Mucosa of stomach (tissue), 1 donor: ENCODE results near the gene TTLL8.
"Not testable (repeated sequence)": the region's sequence is repeated elsewhere in the genome, so short reads cannot be mapped to it uniquely, and the experiment has no call there.

Experiments
- H3K27me3 ChIP-seq: one replicate; pipeline ENCODE4 v1.7.0; 2013; ENCODE audit warnings: mild to moderate bottlenecking, low read length; ENCODE audit not compliant: control insufficient read depth, insufficient read depth
- H3K36me3 ChIP-seq: one replicate; pipeline ENCODE4 v1.7.0; 2013; ENCODE audit warnings: low read length; ENCODE audit not compliant: control insufficient read depth, insufficient read depth
- H3K4me1 ChIP-seq: one replicate; pipeline ENCODE4 v1.7.0; 2013; ENCODE audit warnings: mild to moderate bottlenecking, low read length; ENCODE audit not compliant: control insufficient read depth, insufficient read depth
- H3K4me3 ChIP-seq: one replicate; pipeline ENCODE4 v1.7.0; 2013; ENCODE audit warnings: low read length
- H3K9ac ChIP-seq: one replicate; pipeline ENCODE4 v1.7.0; 2013; ENCODE audit warnings: mild to moderate bottlenecking, low read length, moderate library complexity
- H3K9me3 ChIP-seq: one replicate; pipeline ENCODE4 v1.7.0; 2013; ENCODE audit warnings: mild to moderate bottlenecking, low read length, moderate library complexity; ENCODE audit not compliant: control insufficient read depth
- donor health status: Pancreatic carcinoma.

Gene TTLL8

DNA sequence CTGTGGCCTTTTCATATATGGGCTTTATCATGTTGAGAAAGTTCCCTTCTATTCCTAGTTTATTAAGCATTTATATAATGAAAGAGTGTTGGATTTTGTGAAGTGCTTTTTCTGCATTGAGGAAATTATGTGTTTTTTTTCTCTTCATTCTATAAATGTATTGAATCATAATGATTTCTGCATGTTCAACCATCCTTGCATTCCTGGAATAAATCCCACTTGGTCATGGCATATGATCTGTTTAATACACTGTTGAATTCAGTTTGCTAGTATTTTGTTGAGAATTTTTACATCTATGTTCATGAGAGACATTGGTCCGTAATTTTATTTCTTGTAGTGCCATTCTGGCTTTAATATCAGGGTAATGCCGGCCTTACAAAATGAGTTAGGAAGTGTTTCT is 71.8 kb downstream of the TTLL8 start:
- H3K4me1 ChIP-seq, result peaks cover 3% of the 10 kb centered on the region
- no peak overlapping the region for H3K4me3 ChIP-seq
- H3K9ac ChIP-seq, result no peak overlapping the region
- H3K9me3 ChIP-seq, result no peaks in the 10 kb centered on the region
- peaks cover 27% of the 10 kb centered on the region for H3K27me3 ChIP-seq
- no peaks in the 10 kb centered on the region for H3K36me3 ChIP-seq

DNA sequence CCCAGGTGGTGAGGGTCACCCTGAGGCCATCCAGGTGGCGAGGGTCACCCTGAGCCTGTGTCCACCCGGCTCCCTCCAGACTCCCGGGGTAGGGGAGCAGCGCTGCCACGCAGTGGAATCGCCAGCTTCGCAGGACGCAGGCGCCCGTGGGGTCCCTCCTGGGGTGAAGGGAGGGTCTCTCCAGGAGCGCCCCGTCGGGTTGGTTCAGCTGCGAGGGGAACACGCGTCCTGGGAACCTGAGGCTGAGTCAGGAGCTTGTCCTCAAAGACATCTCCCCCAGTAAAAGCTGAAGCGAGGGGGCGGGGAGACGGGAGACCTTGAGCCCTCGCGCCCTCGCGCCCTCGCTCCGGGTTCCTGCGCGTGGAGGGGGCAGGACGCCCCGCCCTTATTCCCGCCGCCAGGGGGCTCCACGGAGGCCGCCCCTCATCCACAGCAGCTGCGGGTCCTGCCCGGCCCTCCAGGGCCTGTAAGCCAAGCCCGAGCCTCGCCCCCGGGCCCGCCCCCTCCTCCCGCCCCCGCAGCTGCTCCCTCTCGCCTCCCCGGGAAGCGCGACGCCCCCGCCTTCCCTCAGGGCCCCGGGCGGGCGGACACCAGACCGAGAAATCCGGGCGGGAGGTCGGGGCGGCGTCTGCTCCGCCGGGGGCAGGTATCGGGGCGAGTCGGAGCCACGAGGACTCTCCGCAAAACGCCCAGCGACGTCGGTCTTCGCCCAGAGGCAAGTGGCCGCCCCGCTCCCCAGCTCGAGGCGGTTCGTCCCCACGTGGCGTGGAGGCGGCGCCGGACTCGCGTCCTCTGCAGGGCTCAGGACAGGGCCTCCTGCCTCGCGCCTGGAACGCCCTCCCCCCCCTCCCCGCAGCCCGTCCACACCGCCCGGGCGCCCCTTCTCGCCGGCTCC is 74.7 kb downstream of the TTLL8 start:
- H3K27me3 ChIP-seq, result peaks cover 27% of the 10 kb centered on the region

DNA sequence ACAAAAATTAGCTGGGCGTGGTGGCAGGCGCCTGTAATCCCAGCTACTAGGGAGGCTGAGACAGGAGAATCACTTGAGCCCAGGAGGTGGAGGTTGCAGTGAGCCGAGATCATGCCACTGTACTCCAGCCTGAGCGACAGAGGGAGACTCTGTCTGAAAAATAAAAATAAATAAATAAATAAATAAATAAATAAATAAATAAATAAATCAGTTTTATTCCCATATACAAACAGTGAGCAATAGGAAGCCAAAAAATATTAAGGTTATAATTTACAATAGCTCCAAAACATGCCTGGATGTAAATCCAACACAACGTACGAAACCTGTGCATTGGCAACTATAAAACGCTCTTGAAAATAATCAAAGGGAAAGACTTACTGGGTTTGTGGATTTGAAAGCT is 76.3 kb downstream of the TTLL8 start:
- H3K27me3 ChIP-seq, result peaks cover 27% of the 10 kb centered on the region
- H3K4me1 ChIP-seq, H3K36me3 ChIP-seq, H3K9ac ChIP-seq, H3K9me3 ChIP-seq, H3K4me3 ChIP-seq: not testable (repeated sequence)

More for the DNA sequence above, 74.7 kb downstream of the TTLL8 start:
- Histone ChIP-seq H3K4me1 (peaks cover 3% of the 10 kb centered on the region), H3K4me3 (no peak overlapping the region), H3K9me3 (no peaks in the 10 kb centered on the region), H3K36me3 (no peaks in the 10 kb centered on the region), H3K9ac (no peak overlapping the region)

DNA sequence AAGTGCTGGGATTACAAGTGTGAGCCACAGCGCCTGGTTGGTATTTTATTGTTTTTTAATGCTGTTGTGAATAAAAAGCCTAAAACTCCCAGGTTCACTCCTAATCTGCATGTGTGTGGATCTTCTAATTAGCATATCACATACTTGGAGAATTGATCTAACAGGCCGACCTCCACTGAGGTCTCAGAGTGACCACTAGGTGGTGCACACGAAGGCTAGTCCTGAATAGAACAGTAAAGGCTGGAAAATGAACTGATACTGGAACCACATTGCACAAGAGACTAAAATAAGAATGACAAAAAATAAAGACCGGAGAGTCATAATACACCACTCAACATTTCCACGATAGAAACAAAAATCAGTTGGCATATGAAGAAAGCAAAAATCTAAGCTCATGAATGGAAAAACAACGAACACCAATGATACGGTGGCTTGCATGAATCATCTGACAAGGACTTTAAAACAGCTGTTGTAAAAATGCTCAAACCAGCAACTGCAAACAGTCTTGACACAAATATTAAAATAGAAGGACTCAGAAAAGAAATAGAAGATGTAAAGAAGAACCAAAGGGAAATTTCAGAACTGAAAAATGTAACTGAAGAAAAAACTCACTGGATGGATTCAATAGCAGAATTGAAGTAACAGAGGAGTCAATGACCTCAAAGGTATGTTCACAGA is 78.4 kb downstream of the TTLL8 start:
- Histone ChIP-seq H3K27me3 (peaks cover 20% of the 10 kb centered on the region), H3K36me3 (no peaks in the 10 kb centered on the region)

DNA sequence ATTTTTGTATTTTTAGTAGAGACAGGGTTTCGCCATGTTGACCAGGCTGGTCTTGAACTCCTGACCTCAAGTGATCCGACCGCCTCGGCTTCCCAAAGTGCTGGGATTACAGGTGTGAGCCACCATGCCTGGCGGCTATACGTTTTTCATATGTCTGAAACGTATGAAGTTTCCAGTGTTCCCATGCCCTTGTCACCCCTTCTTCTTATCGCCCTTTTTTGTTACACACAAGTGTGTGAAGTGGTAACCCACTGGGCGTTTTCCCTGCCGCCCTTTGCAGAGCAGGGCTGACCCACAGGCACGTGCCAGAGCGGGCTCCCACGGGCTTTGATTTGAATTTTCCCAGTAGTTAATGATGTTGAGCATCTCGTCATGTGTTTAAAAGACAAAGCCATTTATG is 80.5 kb downstream of the TTLL8 start:
- Histone ChIP-seq H3K4me1 (no peaks in the 10 kb centered on the region), H3K27me3 (peaks cover 1% of the 10 kb centered on the region), H3K36me3 (no peaks in the 10 kb centered on the region), H3K9ac (no peak overlapping the region), H3K4me3 (no peak overlapping the region), H3K9me3 (no peaks in the 10 kb centered on the region)

More for the DNA sequence above, 78.4 kb downstream of the TTLL8 start:
- H3K4me3 ChIP-seq, result no peak overlapping the region
- no peaks in the 10 kb centered on the region for H3K9me3 ChIP-seq
- peaks cover 3% of the 10 kb centered on the region for H3K4me1 ChIP-seq
- H3K9ac ChIP-seq, result no peak overlapping the region

DNA sequence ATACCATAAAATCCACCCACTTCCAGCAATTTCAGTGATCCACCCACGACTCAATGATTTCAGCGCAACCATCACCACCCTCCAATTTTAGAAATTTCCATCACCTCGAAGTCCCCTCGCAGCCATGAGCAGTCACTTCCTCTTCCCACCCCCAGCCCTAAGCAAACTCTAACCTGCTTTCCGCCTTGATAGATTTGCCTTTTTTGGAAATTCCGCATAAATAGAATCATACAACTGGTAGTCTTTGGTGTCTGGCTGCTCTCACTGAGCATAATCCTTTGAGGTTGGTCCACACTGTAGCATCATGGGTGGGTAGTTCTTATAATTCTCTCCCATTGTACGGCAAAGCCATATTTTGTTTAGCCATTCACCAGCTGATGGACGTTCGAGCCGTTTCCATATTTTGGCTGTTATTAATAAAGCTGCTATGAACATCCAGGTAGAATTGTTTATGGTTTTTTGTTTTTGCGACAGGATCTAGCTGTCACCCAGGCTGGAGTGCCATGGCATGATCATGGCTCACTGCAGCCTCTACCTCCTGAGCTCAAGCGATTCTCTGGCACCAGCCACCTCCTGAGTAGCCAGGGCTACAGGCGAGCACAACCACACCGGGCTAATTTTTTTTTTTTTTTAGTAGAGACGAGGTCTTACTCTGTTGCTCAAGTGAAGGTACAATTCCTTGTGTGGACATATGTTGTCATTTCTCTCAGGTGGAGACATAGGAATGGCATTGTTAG is 81.5 kb downstream of the TTLL8 start:
- no peaks in the 10 kb centered on the region for H3K9me3 ChIP-seq
- no peak overlapping the region for H3K9ac ChIP-seq
- no peaks in the 10 kb centered on the region for H3K27me3 ChIP-seq
- no peak overlapping the region for H3K4me3 ChIP-seq
- H3K36me3 ChIP-seq, result no peaks in the 10 kb centered on the region
- H3K4me1 ChIP-seq, result peaks cover 6% of the 10 kb centered on the region

DNA sequence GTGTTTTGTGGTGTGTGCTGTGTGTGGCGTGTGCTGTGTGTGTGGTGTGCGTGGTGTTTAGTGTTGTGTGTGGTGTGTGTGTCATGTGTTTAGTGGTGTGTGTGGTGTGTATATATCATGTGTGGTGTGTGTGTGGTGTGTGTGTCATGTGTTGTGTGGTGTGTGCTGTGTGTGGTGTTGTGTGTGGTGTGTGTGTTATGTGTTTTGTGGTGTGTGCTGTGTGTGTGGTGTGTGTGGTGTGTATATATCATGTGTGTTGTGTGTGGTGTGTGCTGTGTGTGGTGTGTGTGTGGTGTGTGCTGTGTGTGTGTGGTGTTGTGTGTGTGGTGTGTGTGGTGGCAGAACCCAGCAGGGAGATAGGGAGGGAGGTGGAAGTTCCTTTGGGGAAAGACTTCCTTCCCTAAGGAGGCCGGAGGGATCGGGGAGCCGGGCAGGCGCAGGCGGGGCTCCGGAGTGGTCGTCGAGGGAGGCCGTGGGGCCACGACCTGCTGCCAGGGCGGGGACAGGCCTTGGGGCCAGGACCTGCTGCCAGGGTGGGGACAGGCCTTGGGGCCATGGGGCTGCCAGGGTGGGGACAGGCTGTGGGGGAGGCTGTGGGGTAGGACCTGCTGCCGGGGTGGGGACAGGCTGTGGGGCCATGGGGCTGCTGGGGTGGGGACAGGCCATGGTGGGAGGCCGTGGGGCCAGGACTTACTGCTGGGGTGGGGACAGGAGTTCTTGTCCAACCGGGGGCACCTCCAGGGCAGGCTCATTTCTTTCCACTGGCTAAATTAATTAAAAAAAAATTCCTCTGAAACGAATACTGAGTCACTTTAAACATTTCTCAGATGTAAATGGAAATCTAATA is 82.3 kb downstream of the TTLL8 start:
- no peak overlapping the region for H3K4me3 ChIP-seq
- H3K27me3 ChIP-seq, result no peaks in the 10 kb centered on the region
- no peak overlapping the region for H3K9ac ChIP-seq
- peaks cover 11% of the 10 kb centered on the region for H3K4me1 ChIP-seq
- H3K36me3 ChIP-seq, result no peaks in the 10 kb centered on the region
- no peaks in the 10 kb centered on the region for H3K9me3 ChIP-seq

DNA sequence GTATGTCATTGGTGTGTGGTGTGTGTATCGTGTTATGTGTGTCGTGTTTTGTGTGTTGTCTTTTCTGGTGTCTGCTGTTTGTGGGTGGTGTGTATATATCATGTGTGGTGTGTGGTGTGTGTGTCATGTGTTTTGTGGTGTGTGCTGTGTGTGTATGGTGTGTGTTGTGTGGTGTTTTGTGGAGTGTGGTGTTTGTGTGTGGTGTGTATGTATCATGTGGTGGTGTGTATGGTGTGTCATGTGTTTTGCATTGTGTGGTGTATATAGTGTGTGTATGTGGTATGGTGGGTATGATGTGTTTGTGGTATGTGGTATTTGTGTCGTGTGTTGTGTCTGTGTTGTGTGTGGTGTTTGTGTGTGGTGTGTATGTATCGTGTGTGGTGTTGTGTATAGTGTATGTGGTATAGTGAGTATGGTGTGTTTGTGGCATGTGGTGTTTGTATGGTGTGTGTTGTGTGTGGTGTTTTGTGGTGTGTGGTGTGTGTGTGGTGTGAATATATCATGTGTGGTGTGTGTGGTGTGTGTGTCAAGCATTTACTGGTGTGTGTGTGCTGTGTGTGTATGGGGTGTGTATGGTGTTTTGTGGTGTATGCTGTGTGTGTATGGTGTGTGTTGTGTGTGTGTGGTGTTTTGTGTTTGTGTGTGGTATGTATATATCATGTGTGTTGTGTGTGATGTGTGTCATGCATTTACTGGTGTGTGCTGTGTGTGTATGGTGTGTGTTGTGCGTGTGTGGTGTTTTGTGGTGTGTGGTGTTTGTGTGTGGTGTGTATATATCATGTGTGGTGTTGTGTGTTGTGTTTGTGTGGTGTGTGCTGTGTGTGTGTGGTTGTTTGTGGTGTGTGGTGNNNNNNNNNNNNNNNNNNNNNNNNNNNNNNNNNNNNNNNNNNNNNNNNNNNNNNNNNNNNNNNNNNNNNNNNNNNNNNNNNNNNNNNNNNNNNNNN is 84.8 kb downstream of the TTLL8 start:
- Histone ChIP-seq H3K4me1 (peaks cover 26% of the 10 kb centered on the region), H3K4me3 (no peak overlapping the region), H3K27me3 (no peaks in the 10 kb centered on the region), H3K9ac (no peak overlapping the region), H3K36me3 (no peaks in the 10 kb centered on the region), H3K9me3 (no peaks in the 10 kb centered on the region)

DNA sequence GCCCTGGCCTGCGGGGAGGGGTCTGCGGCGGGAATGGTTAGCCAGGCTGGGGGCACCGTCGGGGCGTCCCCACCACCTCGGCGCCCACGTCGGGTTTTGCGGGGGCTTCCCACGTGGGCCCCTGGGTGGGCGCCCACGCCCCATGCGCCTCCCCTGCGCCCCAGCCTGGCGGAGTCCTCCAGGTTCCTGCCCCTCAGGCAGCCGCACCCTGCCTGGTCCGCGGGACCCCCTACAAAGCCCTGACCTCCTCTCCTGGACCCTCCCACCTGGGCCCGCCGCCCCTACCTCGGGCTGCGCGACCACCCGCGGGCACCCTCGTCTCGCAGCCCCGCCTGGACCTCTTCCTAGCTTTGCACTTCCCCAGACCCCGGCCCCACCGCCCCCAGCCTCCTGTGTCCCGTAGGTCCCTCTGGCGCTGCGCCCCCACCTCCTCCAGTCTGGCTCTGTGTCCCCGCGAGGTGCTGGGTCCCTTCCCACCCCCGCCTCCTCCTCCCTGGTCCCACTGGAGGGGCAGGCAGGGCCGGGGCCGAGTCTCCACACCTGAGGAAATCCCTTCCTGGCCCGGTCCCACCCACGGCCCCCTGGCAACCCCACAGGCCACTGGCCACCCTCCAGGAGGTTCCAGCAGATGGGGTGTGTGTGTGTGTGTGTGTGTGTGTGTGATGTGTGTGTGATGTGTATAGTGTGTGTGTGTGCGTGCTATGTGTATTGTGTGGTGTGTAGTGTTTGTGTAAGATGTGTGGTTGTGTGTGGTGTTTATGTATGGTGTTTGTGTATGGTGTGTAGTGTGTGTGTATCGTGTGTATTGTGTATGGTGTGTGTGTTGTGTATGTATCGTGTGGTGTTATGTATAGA is 85.7 kb downstream of the TTLL8 start:
- Histone ChIP-seq H3K27me3 (no peaks in the 10 kb centered on the region), H3K9ac (no peak overlapping the region), H3K9me3 (no peaks in the 10 kb centered on the region), H3K4me1 (peaks cover 35% of the 10 kb centered on the region), H3K36me3 (no peaks in the 10 kb centered on the region), H3K4me3 (no peak overlapping the region)
